Ascending aorta (tissue), 2 donors: ENCODE results near the gene HSPE1. TPM values are rescaled to one million over a fixed set of nuclear protein-coding genes. Genes with fewer than 3 reads are reported as not detected.

Experiments
- DNase-seq, 2 donors: peaks; one replicate each; pipeline ENCODE4 v3.0.0-alpha.2; 2019; ENCODE audit warnings: low spot score in 2 of 2
- H3K27ac ChIP-seq, 2 donors: fragments of 200-600 bp; sonication (generic); one replicate each; pipeline ENCODE4 v1.5.1; 2016 to 2017; ENCODE audit warnings: mild to moderate bottlenecking in 1 of 2
- H3K27me3 ChIP-seq: fragments of 200-600 bp; sonication (generic); one replicate; pipeline ENCODE4 v1.5.1; 2017
- H3K36me3 ChIP-seq, 2 donors: fragments of 200-600 bp; sonication (generic); one replicate each; pipeline ENCODE4 v1.5.1; 2016
- H3K4me1 ChIP-seq, 2 donors: fragments of 200-600 bp; sonication (generic); one replicate each; pipeline ENCODE4 v1.5.1; 2016 to 2017; ENCODE audit warnings: mild to moderate bottlenecking in 1 of 2
- H3K4me3 ChIP-seq, 2 donors: fragments of 200-600 bp; sonication (generic); one replicate each; pipeline ENCODE4 v1.5.1; 2016 to 2017; ENCODE audit warnings: mild to moderate bottlenecking in 1 of 2
- H3K9me3 ChIP-seq, 2 donors: fragments of 200-600 bp; sonication (generic); one replicate each; pipeline ENCODE4 v1.5.1; 2016
- intact Hi-C: fragments of 100-400 bp; cut with DNase I; formaldehyde crosslinking; loops from one replicate; pipeline ENCODE4 v1.15.1; 2023
- total RNA-seq: library from RNA; depleted of rRNA; stranded (reverse); fragments of >200 nt; gene quantifications from one replicate; pipeline ENCODE4 v1.1.0, GENCODE V29; 2016
- TF ChIP-seq, protein P1 (sequence below), 3 experiments: fragments of 200-600 bp in 2 of 3; fragments of 450-650 bp in 1 of 3; sonication (generic) in 2 of 3; IDR thresholded peaks; one replicate each; pipeline ENCODE4 v1.5.1; 2016 to 2019; ENCODE audit warnings: antibody characterized with exemption in 3 of 3, mild to moderate bottlenecking in 1 of 3, moderate library complexity in 1 of 3

HSPE1 gene
- total RNA-seq, 1 donor from 2014 or later, result 72.7 TPM

DNA sequence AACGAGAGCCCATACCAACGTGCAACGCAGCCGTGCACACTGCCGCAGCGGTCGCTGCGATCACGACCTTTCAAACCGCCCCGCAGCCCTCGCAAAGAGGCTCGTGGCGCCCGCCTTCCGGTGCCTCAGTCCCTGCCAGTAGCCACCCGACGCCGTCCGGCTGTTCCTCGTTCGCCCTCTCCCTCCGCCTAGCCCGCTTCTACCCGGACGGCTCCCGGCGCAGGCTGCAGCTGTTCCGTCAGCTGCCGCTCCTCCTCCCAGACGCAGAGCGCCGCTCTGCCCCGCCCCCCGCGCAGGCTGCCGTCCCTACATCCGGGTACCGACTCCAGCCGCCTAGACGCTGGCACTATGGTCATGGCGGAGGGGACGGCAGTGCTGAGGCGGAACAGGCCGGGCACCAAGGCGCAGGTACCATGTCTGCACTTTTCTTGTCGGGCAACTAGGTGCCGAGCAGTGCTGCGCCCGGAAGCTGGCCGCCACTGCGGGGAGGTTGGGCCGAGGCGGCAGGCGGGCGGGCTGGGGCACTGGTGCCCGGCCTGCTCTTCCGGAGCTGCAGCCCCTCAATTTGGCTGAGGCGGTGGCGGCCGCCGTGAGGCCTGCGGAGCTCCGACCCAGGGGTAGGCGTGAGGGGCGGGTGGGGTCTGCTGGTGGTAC is 15.7 kb downstream of the HSPE1 start, which contains the start of gene MOB4:
TSS of gene MOB4 (plus strand) at position 328 of the 654 bp plus-strand sequence. CDS start at position 349, 21 bp downstream.
- Histone ChIP-seq H3K4me3 (peak within 1 kb of the TSS; percentile 77 to 84), H3K4me1 (peaks cover 0 to 7% of the 10 kb centered on the region in 2 donors), H3K36me3 (no peaks in the 10 kb centered on the region), H3K9me3 (no peaks in the 10 kb centered on the region), H3K27ac (peak within 1 kb of the TSS; percentile 84 to 95), H3K27me3 (no peaks in the 10 kb centered on the region)
- peak; percentile 72 to 97 for DNase-seq
- TF ChIP-seq, protein P1, sequence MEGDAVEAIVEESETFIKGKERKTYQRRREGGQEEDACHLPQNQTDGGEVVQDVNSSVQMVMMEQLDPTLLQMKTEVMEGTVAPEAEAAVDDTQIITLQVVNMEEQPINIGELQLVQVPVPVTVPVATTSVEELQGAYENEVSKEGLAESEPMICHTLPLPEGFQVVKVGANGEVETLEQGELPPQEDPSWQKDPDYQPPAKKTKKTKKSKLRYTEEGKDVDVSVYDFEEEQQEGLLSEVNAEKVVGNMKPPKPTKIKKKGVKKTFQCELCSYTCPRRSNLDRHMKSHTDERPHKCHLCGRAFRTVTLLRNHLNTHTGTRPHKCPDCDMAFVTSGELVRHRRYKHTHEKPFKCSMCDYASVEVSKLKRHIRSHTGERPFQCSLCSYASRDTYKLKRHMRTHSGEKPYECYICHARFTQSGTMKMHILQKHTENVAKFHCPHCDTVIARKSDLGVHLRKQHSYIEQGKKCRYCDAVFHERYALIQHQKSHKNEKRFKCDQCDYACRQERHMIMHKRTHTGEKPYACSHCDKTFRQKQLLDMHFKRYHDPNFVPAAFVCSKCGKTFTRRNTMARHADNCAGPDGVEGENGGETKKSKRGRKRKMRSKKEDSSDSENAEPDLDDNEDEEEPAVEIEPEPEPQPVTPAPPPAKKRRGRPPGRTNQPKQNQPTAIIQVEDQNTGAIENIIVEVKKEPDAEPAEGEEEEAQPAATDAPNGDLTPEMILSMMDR (IDR thresholded peaks at IDR 0.05), result peak in 1 of 3 experiments; percentile 4
- intact Hi-C loops, result loop anchor here (1.0 to 10.0 kb wide), 6 partner anchors 16 to 1356 kb away; partner anchors contain the start of genes COQ10B, HSPE1, MARS2 and SF3B1

DNA sequence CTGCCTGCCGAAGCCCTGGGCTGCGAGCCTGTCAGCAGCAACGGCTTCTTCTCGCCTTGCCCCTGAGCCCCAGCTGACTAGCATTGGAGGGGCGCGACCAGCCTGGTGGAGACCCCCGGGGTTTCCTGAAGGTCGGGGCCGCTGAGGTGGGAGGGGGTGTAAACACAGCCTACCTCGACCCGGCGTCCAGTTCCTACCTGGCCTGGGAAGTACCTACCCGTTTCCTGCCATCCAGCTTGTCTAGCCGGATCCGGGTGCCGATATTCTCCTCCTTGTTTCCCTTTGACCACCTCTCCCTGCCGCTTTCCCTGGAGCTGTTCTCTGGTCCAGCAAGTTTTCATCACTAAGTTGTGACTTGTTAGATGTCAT is 16.2 kb downstream of the HSPE1 start:
- H3K36me3 ChIP-seq, result no peaks in the 10 kb centered on the region
- intact Hi-C loops, result loop anchor here (1.0 to 10.0 kb wide), 5 partner anchors 63 to 1356 kb away; partner anchors contain the start of genes COQ10B, MARS2 and SF3B1
- H3K27me3 ChIP-seq, result no peaks in the 10 kb centered on the region
- TF ChIP-seq, protein P1 (IDR thresholded peaks at IDR 0.05), result no peak
- H3K4me1 ChIP-seq, result peaks cover 0 to 7% of the 10 kb centered on the region in 2 donors
- peak in 1 of 2 donors; percentile 65 for DNase-seq
- peak overlapping the region; percentile 77 to 84 for H3K4me3 ChIP-seq
- H3K9me3 ChIP-seq, result no peaks in the 10 kb centered on the region
- H3K27ac ChIP-seq, result peak overlapping the region; percentile 84 to 95

DNA sequence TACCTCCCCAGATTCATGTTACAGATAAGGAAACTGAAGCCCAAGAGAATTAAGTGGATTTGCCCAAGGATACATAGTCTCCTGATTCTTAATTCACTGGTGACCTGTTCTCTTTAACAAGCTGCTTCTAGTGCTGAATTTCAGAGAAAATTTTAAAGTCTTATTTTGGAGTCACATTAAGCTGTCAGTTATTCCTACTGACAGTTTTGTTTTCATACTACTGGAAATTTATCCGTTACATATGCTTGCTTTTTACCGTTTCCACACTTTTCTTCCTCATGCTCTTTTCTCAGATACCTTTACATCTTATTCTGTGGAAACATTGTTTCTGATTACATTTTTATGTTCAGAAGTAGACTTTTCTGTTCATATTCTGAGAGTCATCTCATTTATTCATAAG is 17.0 kb downstream of the HSPE1 start:
- intact Hi-C loops, result loop anchor here (2.0 to 10.0 kb wide), 4 partner anchors 82 to 1355 kb away; partner anchors contain the start of genes MARS2 and SF3B1
- H3K4me1 ChIP-seq, result peaks cover 0 to 7% of the 10 kb centered on the region in 2 donors
- peak overlapping the region; percentile 84 to 95 for H3K27ac ChIP-seq

DNA sequence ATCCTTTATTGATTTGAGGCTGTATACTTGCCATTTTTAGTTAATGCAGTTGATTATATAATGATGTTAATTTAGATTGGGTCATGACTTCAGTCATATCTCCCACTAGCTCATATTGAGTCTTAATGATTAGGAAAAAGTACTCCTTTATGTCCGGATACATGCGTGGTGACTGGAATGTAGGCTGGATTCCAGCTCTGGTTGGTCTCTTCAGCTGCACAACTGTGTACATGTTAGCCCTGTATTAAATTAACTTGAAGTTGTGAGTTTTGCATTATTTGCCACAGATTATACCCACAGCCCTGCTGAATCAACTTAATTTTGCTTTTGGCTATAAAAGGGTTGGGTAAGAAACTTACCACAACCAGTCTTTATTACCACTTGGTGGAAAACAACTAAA is 38.2 kb downstream of the HSPE1 start:
- DNase-seq, result no peak
- no peak overlapping the region for H3K4me3 ChIP-seq
- intact Hi-C loops, result no loop called here
- H3K27ac ChIP-seq, result no peak overlapping the region
- no peaks in the 10 kb centered on the region for H3K4me1 ChIP-seq
- no peaks in the 10 kb centered on the region for H3K9me3 ChIP-seq
- no peaks in the 10 kb centered on the region for H3K27me3 ChIP-seq
- TF ChIP-seq, protein P1 (IDR thresholded peaks at IDR 0.05), result no peak
- H3K36me3 ChIP-seq, result peaks cover 22 to 41% of the 10 kb centered on the region in 2 donors

More for the DNA sequence above, 17.0 kb downstream of the HSPE1 start:
- no peaks in the 10 kb centered on the region for H3K27me3 ChIP-seq
- H3K9me3 ChIP-seq, result no peaks in the 10 kb centered on the region
- TF ChIP-seq, protein P1 (IDR thresholded peaks at IDR 0.05), result no peak
- peak overlapping the region; percentile 77 to 84 for H3K4me3 ChIP-seq
- no peak for DNase-seq
- no peaks in the 10 kb centered on the region for H3K36me3 ChIP-seq

DNA sequence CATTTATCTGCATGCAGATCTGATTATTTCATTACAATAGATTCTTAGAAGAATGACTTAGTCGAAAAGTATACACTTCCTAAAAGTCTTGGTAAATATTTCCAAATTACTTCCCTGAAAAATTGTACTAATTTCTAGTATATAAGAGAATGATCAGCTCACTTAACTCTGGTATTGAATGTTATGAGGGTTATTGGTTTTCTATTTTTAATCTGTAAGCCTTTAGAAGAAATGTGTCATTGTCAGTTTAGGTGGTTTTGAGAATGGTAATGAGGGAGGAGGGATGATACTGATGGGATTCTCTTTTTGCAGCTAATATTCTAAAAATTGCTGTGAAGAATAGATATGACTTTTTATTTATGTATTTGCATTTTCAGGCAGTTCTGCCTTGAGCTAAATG is 39.6 kb downstream of the HSPE1 start:
- no peak overlapping the region for H3K27ac ChIP-seq
- H3K9me3 ChIP-seq, result no peaks in the 10 kb centered on the region
- intact Hi-C loops, result no loop called here
- no peak overlapping the region for H3K4me3 ChIP-seq
- no peaks in the 10 kb centered on the region for H3K4me1 ChIP-seq
- DNase-seq, result no peak
- no peaks in the 10 kb centered on the region for H3K27me3 ChIP-seq
- TF ChIP-seq, protein P1 (IDR thresholded peaks at IDR 0.05), result no peak
- peaks cover 30 to 50% of the 10 kb centered on the region in 2 donors for H3K36me3 ChIP-seq
